Stimulated activated CD4-positive, alpha-beta T cell treated with anti-CD3 and anti-CD28 coated beads, Interleukin-1b, Interleukin-23, amount 100 ng/mL, for 24 hours (primary cell): ENCODE measurements around the gene FRMD4A.
"Not testable (repeated sequence)": the region's sequence is repeated elsewhere in the genome, so short reads cannot be mapped to it uniquely, and the experiment has no call there.

Source experiments
- DNase-seq, 4 experiments: peaks; one replicate each; pipeline ENCODE4 v3.0.0-alpha.2; 2020; ENCODE audit warnings: low read depth in 4 of 4, low spot score in 1 of 4

FRMD4A gene

DNA sequence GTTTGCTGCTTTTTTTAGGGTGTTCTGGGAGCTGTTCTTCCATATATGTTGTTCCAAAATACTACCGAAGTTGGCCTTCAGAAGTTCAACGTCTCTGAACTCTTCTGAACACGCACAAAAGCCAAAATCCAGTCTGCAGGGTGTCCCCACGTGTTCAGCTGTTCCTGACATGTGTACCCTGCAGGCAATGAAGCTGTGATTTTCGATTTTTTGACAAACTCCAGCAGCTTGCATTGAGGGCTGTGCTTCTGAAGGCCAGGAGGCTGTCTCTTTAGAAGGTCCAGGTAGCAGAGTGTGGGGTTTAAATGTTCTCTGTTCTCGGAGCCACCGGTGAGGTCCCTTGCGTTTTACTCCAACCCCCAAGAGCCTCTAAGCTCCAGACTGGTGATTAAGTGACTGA, 598.9 kb downstream of the FRMD4A start:
- DNase-seq: no peak

DNA sequence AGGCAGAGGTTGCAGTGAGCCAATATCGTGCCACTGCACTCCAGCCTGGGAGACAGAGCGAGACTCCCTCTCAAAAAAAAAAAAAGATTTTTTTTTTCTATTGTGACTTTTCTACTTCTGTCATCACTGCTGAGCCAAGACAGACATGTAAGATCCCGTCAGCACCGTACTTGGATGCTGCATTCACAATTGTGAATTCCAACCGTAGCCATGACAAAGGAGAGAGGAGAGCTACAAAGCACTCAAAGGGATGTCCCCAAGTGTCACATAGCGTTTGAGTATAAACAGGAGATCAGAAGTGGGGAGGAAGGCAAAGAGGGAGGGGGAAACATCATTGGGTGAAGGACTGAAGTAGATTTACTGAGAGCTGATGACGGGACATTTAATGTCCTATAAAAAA, 599.8 kb downstream of the FRMD4A start:
- no peak for DNase-seq

GRCh38 chr10:13730306-13730652, 600.4 kb downstream of the FRMD4A start:
- DNase-seq: no peak

DNA sequence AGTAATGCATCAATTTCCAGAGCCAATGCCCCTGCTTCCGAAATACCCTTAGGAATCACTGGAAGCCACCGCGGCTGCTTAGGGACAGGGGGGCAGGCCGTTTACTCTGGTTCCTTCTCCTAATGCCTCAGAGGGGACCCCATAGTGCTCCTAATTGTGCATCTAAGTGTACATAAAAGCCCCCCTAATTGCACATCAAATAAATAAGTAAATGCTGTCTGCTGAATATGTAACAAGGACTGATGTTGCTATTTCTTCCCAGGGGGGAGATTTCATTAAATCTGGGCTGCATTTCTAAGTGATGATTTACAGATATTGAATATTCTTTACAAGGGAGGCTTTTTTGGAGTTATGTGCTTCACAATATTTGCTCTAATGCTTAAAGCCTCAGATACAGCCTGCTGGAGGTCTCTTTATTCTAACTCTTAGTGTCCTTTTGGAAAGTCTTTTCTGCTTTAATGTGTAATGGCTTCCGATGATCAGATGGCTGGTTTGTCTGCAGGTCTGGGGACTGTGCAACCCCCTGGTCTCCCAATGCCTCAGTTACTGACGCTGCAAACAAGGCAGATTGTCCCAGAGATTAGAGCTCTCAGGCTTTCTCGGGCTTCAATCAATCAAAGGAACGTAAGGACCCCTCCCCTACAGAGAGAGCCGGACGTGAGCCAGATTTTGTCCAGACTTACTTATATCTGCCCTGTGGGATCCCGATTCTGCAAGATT, 601.0 kb downstream of the FRMD4A start:
- no peak for DNase-seq

- no peak for DNase-seq
Observed at GRCh38 chr10:13728898-13729535, 601.7 kb downstream of the FRMD4A start.

GRCh38 chr10:13725594-13725993, 605.1 kb downstream of the FRMD4A start:
- DNase-seq: no peak

DNA sequence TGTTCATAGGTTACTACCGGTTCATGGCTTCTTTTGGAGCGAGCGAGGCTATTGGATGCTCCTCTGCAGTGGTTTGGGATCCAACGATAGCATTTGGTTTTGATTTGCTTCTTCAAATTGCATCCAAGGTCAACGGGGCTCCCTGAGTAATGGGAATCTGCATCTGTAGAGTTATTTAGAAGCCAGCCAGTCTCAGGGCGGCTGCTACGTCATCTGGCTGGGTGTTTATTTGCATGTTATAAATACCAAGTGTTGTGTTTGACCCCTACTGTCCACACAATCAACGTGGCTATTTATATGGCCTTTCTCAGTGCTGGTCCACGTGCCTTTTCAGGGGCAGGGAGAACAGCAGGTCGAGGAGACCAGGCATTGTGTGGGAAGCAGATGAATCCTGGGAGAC, 606.2 kb downstream of the FRMD4A start:
- no peak for DNase-seq

- DNase-seq: no peak
Observed at GRCh38 chr10:13722747-13723653, 607.7 kb downstream of the FRMD4A start.

- no peak for DNase-seq
Observed at GRCh38 chr10:13721486-13721885, 609.2 kb downstream of the FRMD4A start.

DNA sequence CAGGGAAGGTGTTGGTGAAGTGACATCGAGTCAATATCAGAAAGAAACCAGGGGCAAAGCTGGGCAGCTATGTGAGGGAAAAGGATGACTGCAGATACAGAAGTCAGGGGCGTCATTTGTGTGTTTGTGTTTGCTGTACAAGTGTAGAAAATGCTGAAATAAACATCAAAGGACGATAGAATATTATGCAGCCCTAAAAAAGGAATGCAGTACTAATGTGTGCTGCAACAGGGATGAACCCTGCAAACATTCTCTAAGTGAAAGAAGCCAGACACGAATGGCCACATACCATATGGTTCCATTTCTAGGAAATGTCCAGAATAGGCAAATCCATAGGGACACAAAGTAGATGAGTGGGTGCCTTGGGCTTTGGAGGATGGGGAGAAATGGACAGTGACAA, 610.0 kb downstream of the FRMD4A start:
- no peak for DNase-seq

DNA sequence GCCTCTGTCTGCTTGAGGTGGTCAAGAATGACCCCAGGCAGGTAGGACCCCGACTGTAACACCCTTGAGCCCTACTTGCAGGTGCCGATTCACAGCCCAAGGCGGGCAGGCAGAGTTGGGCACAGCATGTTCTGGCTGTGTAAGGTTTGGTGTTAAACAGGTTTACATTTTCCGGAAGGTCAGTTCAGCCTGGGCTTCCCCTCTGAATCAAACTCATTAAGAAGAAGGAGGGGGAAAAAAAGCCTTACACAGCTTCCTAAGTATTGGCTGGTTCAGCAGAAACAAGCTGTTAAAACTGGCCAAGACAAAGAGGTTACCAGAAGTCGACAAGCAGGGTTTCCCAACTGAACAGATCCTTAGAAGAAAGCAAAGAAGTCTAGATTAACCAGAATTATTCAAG, 611.3 kb downstream of the FRMD4A start:
- no peak for DNase-seq

DNA sequence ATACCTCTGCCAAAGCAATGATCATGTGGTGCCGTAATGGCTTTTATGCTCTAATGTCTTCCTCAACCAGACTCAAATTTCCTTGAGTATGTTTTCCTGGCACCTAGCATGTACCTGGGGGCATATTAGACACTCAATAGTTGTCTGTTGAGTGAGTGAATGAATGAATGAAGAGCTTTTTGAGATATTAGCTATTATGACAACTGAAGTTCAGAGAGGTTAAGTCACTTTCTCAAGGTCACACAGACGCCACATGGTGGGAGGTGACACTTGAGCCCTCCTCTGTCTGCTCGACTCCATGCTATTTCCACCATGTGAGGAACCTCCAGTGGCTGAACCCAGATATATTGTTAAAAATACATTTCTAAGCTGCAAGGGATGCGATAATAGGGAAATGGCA, 611.9 kb downstream of the FRMD4A start:
- DNase-seq: no peak

GRCh38 chr10:13717936-13718772, 612.6 kb downstream of the FRMD4A start:
- DNase-seq: peak in 2 of 4 experiments; percentile 9 to 28

DNA sequence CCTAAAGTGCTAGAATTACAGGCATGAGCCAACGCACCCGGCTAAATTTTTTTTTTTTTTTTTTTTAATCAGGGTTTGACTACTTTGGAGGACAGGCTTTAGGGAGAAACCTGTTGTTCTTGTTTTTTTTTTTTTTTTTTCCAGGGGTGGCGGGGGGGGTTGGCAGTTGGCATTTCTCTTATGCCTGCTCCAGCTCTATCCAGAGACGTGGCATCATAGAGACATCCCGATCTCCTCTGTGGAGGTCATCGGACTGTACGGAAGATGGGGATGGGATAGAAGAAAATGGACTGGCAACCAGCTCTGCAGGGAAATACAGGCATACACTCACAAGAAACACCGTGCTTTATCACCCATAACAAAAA, 613.2 kb downstream of the FRMD4A start:
- DNase-seq: no peak

GRCh38 chr10:13716081-13717071, 614.3 kb downstream of the FRMD4A start:
- no peak for DNase-seq

DNA sequence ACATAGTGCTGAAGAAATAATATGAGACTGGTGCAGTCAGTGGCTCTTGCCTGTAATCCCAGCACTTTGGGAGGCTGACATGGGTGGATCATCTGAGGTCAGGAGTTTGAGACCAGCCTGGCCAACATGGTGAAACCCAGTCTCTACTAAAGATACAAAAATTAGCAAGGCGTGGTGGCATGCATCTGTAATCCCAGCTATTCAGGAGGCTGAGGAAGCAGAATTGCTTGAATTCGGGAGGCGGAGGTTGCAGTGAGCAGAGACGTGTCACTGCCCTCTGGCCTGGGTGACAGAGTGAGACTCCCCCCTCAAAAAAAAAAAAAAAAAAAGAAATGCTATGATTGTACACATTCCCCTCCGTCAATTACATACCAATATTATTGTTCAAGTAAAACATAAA, 615.1 kb downstream of the FRMD4A start:
- DNase-seq: not testable (repeated sequence)

DNA sequence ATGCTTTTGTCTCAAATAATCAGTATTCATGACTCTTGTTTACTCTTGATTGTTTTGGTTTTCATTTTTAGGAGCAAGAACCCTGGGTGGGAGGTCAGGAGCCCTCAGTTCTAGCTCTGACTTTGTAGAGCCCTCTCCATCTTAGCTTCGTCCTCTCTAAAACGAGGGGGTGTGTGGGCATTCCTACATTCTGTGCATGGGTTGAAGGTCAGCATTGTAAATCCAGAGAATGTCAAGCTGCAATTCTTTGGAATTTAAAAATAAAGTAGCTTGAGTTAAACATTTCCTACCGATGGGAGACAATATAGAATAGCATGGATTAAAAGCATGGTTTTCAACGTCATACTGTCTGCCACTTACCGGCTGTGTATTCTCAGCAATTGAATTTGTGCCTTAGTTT, 615.6 kb downstream of the FRMD4A start:
- no peak for DNase-seq

DNA sequence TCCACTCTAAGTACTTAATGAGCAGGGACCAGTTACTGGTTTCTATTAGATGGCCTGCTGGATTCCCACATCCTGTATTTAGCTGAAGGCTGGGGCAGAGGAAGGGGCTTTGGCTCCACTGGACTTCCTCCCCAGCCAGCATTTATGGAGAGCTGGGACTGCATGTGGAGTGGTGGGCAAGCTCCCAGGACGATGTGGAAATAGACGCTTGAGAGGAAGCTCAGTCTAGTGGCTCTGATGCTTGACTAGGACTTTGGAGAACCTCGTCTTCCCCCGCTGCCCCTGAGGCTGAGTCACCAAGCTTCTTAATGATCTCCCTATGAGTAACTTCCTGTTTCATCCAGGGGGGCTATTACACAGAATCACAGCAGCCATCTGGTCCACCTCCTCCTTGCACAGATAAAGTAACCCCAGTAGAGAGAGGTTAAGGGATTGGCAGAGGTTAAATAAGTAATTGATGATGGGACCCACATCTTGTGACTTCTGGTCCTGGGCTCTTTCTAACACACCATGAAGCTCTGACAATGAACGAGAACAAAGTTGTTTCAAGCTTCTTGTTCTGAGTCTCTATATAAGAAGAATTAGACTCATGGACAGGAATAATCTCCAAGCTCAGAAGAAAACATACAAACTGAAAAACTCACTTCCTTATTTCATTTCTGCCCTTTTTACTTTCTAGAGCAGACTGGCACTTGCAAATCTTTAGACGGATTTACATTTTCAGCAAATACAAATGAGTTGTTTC, 617.7 kb downstream of the FRMD4A start:
- DNase-seq: peak in 1 of 4 experiments; percentile 5

GRCh38 chr10:13712476-13712836, 618.3 kb downstream of the FRMD4A start:
- no peak for DNase-seq
